NCI-H146 (cell line): ENCODE data around the gene CEMP1.
"Not testable (repeated sequence)": the region's sequence is repeated elsewhere in the genome, so short reads cannot be mapped to it uniquely, and the experiment has no call there.

Experiments used
- DNase-seq: peaks from one replicate; lab custom pipeline; 2025; lab: John Stamatoyannopoulos, UW

Gene CEMP1, protein sequence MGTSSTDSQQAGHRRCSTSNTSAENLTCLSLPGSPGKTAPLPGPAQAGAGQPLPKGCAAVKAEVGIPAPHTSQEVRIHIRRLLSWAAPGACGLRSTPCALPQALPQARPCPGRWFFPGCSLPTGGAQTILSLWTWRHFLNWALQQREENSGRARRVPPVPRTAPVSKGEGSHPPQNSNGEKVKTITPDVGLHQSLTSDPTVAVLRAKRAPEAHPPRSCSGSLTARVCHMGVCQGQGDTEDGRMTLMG

DNA sequence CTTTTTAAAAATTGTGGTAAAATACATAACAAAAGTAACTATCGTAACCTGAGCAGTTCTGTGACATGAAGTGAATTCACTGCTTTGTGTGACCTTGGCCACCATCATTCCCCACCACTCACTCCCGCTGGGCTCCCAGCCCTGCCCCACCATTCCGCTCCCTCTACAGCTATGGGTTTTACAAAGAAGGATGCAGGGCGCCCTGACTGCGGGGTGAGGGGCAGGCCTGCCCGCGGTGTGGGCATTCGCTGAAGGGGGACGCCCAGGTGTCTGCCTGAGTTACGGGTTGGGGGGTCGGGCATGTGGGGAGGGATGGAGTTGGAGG, at the start of gene CEMP1:
CEMP1 (minus strand) TSS at position 38 of the 325 bp plus-strand sequence. CDS start 335 bp downstream, outside the sequence.
- no peak for DNase-seq

DNA sequence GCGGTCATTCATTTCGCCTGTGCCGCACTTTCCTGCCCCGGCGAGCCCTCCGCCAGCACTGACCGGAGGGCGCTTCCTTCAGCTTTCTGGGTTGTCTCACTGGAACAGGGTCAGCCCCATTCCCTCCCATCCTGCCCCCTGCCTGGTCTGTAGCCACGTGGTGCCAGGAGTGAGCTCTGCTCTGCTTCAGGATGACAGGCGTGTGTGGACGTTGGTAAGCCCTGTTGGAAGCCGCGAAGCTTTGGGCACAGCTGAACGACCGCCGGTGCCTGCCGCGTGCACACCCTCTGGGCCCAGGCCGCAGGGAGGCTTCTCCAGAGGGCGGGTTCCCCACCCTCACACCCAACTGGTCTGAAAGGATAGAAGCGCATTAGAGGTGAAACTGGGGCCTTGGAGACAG, 49.6 kb upstream of the CEMP1 start:
- not testable (repeated sequence) for DNase-seq

DNA sequence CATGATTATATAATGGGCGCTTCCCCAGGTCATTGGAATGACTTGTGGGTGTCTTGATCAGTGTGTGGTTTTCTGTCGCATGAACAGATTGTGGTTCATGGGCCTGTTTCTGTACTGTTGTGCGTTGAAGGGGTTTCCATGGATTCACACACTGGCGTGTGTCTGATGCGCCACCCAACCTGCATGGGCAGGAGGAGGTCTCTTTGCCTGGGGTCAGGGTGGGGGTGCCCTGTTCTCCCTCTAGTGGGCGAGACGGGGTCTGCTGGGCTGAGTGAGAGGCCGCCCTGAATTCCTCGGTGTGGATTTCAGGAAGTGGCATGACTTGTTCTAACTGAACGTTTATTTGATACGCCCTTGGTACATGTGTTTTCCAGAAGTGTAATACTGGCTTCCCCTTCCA, 48.9 kb upstream of the CEMP1 start:
- not testable (repeated sequence) for DNase-seq

GRCh38 chr16:2578905-2579304, 47.7 kb upstream of the CEMP1 start:
- DNase-seq = not testable (repeated sequence)

DNA sequence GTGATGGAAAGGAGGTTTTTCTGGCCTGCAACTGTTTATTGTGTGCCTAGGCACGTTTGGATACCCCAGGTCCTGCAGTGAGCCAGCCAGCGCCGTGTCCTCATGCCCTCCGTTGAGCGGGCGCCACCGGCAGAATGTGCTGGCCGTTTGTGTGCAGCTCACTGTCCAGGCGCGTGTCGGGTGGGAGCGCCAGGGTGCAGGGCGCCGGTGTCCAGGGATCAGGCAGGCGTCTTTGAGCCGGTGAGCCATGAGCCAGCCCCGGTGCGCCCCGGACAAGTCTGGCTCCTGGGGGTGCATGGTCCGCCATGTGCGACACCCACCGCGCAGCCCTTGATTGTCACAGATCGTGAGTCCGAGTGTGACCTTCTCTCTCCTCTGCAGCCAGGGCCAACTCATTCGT, 45.8 kb upstream of the CEMP1 start:
- not testable (repeated sequence) for DNase-seq

- DNase-seq = not testable (repeated sequence)
Measured at GRCh38 chr16:2575839-2576238, 44.6 kb upstream of the CEMP1 start.

DNA sequence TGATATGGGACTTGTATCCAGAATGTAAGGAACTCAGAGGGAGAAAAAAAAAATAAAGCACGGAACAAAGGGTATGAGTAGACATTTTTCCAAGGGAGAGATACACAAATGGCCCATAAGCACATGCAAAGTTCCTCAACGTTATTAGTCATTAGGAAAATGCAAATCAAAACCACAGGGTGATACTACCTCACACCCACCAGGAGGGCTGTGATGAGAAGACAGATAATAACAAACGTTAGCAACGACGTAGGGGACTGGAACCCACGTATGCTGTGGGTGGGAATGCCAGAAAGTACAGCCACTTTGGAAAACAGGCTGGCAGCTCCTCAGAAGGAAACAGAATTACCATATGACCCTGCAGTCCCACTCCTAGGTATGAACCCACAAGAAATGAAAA, 41.5 kb upstream of the CEMP1 start:
- not testable (repeated sequence) for DNase-seq

DNA sequence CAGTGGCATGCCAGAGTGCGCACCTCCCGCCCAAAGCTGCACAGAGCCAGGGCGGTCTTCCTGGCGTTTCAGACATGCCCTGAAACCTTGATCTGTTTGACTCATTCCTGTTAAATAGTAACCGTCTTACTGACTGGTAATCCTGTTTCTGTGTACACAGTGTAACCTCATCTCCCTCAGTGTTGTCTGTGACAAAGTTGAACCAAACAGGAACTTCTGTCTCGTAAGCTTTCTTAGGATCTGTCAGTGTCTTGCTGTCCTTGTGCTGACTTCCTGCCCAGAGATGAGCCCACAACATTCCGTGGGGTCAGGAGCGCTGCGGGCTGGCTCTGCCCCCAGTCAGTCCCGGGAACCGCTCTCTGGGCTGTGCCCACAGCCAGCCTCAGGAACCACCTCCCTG, 37.4 kb upstream of the CEMP1 start:
- DNase-seq = not testable (repeated sequence)

DNA sequence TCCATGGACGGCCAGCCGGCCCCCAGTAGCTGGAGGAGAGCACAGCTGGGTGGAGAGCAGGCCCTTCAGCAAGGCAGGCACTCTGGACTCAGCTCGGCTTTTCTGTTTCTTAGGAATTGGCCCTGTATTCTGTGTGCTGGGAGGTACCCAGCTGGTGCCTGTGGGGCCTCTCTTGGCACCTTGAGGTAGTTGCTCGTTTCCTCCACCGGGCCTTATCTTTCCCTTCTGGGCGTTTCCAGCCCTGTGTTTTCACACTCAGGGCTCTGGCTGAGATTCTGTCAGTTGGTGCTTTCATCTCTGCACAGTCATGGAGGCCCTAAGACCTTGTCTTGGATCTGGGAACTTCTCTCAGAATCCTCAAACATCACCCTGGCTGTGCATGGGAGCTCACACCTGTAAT, 36.3 kb upstream of the CEMP1 start:
- not testable (repeated sequence) for DNase-seq

DNA sequence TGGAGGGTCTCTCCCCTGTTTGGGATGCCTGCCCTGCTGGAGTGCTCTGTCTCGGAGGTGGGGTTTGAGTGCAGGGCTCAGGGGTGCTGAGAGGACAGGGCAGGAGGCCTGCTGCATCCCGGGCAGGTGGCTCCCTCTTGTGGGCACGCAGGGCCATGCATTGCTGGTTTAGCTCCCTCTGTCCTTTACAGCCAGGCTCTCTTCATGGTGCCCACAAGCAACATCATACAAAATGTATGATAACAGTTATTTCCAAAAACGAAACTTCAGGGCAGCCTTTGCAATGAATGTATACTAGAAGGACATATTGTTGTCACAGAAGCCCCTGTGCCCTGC, 29.6 kb upstream of the CEMP1 start:
- not testable (repeated sequence) for DNase-seq

DNA sequence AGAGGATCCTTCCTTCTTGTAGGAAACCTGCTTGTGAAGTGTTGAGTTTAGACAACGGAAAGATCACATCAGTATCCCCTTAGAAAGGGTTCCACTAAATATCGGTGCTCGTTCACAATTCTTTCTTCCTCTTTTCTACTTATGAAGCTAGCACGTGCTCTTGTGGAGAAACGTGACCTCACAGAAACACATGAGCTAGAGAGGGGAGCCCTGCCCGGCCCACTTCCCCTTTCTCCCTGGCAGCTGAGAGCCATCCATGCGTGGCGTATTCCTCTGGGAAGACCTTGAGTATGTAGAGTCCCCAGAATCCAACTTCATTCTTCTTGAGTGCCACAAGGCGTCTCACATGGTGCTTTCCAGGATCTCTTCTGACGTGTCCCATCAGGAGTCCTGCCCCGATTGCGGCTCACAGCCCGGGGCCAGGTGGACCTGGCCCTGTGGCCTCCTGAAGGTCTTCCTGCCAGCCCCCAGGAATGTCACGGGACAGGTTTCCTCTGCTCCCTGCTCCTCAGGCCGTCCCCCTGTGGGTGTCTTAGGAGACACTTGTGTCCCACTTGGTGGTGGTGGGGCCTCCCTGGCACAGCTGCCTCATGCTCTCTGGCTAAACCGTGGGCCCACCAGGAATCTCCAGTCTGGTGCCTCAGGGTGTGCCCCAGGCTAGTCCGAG, 29.1 kb upstream of the CEMP1 start:
- DNase-seq = not testable (repeated sequence)

GRCh38 chr16:2557150-2557549, 25.9 kb upstream of the CEMP1 start:
- DNase-seq = not testable (repeated sequence)

GRCh38 chr16:2554709-2555425, 23.7 kb upstream of the CEMP1 start:
- not testable (repeated sequence) for DNase-seq

GRCh38 chr16:2551420-2551889, 20.2 kb upstream of the CEMP1 start:
- DNase-seq = not testable (repeated sequence)

- DNase-seq = not testable (repeated sequence)
Measured at GRCh38 chr16:2550283-2550878, 19.2 kb upstream of the CEMP1 start.

- DNase-seq = not testable (repeated sequence)
Measured at GRCh38 chr16:2543771-2544170, 12.6 kb upstream of the CEMP1 start.

DNA sequence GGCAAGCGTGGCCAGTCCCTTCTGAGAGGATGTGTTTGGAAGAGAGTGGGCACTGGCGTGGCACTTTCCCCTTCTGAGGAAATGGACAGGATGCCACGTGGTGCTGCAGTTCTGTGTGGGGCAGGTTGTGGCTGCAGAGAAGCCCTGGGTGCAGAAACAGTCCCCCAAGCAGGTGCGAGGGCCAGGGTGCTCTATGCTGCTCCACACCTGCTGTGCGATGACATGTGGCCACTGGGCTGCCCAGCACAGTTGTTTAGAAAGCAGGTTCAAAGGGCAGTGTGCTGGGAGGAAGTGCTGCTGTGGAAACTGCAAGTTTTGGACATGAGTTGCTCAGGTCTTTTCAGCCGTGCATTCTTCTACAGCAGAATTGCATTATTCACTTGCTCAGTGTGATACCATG, 10.2 kb upstream of the CEMP1 start:
- DNase-seq = not testable (repeated sequence)

DNA sequence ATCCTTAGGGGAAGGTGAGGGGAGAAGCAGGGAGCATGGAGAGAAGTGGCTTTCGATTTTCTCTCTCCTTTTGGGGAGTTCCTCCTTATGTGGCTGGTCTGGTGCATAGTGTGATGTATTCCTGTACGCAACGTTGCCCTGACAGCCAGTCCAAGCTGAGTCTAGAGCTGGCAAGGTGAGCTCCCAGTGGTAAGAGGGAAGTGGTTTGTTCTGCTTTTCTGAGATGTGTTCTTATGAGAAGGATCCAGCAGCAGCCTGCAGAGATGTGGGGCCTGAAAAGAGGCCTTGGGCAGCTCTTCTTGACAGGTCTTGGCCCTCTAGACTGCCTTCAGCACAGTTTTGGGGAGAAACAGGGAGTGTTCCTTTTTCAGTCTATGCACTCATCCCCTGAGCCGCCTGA, 9.7 kb upstream of the CEMP1 start:
- DNase-seq = not testable (repeated sequence)

DNA sequence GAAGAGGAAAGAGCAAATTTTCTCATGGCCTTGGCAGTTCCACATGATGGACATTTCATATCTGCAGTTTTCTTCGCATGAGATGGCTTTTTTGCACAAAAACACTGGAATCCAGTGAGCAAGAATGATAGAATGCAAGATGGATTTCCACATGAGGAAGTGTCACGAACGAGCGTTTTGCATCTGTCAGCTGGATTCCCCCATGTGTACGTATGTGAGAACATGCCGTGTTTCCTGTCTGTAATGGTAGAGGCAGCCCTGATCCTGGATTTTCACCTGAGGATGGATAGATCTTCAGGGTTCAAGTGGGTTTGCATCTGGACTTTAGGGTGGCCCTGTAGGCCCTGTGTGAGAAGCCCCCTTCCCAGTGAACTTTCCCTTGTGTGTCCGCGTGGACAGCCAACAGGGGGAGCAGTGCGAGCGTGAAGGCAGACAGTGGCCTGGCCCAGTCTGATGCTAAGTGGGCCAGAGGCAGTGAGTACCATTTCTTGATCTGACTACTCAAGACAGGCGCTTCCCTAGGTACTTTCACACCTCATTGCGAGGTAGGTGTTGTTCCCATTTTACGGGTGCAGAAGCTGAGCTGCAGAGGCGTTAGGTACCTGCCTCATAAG, 8.7 kb upstream of the CEMP1 start:
- not testable (repeated sequence) for DNase-seq

GRCh38 chr16:2539192-2539844, 8.1 kb upstream of the CEMP1 start:
- DNase-seq = not testable (repeated sequence)
